Mammary epithelial cell (primary cell): Measurements from ENCODE around the gene POLH.

Experiments used
- EZH2 ChIP-seq: IDR thresholded peaks from 2 replicates; pipeline ENCODE4 v1.6.1; 2012; ENCODE audit warnings: low read length, inconsistent platforms, borderline replicate concordance
- TF ChIP-seq, protein P1 (sequence below), 2 donors: IDR thresholded peaks in 1 of 2; conservative IDR thresholded peaks in 1 of 2; 2 replicates each; pipeline ENCODE4 v1.5.1; 2011 to 2012; ENCODE audit warnings: inconsistent platforms in 2 of 2, low read length in 2 of 2, mild to moderate bottlenecking in 2 of 2, control low read depth in 1 of 2, low read depth in 1 of 2; ENCODE audit not compliant: insufficient read depth in 1 of 2; ENCODE audit errors: extremely low read depth in 1 of 2

- TF ChIP-seq, protein P1, sequence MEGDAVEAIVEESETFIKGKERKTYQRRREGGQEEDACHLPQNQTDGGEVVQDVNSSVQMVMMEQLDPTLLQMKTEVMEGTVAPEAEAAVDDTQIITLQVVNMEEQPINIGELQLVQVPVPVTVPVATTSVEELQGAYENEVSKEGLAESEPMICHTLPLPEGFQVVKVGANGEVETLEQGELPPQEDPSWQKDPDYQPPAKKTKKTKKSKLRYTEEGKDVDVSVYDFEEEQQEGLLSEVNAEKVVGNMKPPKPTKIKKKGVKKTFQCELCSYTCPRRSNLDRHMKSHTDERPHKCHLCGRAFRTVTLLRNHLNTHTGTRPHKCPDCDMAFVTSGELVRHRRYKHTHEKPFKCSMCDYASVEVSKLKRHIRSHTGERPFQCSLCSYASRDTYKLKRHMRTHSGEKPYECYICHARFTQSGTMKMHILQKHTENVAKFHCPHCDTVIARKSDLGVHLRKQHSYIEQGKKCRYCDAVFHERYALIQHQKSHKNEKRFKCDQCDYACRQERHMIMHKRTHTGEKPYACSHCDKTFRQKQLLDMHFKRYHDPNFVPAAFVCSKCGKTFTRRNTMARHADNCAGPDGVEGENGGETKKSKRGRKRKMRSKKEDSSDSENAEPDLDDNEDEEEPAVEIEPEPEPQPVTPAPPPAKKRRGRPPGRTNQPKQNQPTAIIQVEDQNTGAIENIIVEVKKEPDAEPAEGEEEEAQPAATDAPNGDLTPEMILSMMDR (conservative IDR thresholded peaks at IDR 0.05 in 1 of 2, IDR thresholded peaks at IDR 0.05 in 1 of 2; ENCODE audit: extremely low read depth in 1 of 2, insufficient read depth in 1 of 2, low read depth in 1 of 2, low read length in 2 of 2), result peak in 1 of 2 donors; percentile 32
- no peak for TF ChIP-seq EZH2
Measured at GRCh38 chr6:43575772-43576551, at the start of gene POLH, which contains the start of gene XPO5.
